ENCODE data around the gene MYCBPAP.

The MYCBPAP gene

DNA sequence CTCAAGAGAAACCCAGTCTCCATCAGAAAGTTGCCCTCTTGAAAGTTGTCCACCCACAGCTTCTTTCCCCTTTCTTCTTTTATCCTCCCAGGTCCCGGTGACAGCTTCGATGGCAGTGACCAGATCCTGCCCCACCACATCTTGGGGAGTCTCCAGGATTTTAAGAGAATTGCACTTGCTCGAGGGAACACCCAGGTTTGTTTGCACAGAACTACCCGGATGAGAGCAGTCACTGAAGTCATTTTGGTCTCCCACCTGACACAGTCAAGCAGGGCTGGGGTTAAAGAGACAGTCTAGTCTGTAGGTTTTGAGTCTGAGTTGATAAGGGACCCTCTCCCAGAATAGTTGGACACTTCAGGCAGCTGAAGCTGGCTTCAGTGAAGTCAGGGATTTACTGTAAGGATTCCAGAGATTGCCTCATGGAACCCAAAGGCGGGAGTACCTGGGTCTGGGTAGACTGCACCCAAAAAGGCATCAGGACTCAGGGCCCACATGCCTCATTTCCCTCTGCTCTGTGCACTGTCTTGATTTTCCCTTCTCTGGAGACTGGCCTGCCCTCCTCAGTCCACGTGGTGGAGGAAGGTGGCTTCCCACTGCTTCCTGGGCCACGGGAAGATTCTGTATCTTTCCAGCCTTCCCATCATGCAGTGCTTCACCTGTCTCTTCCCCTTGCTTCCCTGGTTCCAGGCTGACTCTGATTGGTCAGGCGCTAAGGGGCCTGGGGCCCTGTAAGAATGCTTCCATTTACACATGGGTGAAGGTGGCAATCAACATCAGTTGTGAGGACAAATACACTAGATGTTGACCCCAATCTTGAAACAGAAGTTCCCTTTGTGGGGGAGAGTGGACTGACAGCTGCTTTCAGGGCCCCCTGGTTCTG, 9.5 kb downstream of the MYCBPAP start:
- no peaks in the 10 kb centered on the region for H3K36me3 ChIP-seq (ENCODE audit: control insufficient read depth, insufficient read depth, low read length)
- no peaks in the 10 kb centered on the region for H3K9me3 ChIP-seq (ENCODE audit: control insufficient read depth, low read length)
- peaks cover 7% of the 10 kb centered on the region for H3K4me1 ChIP-seq (ENCODE audit: control insufficient read depth, insufficient read depth, low read length)
- H3K4me3 ChIP-seq (ENCODE audit: low read length): no peak overlapping the region
- no peaks in the 10 kb centered on the region for H3K27me3 ChIP-seq (ENCODE audit: control insufficient read depth, insufficient read depth, low read length)
- H3K9ac ChIP-seq (ENCODE audit: low read length): no peak overlapping the region

DNA sequence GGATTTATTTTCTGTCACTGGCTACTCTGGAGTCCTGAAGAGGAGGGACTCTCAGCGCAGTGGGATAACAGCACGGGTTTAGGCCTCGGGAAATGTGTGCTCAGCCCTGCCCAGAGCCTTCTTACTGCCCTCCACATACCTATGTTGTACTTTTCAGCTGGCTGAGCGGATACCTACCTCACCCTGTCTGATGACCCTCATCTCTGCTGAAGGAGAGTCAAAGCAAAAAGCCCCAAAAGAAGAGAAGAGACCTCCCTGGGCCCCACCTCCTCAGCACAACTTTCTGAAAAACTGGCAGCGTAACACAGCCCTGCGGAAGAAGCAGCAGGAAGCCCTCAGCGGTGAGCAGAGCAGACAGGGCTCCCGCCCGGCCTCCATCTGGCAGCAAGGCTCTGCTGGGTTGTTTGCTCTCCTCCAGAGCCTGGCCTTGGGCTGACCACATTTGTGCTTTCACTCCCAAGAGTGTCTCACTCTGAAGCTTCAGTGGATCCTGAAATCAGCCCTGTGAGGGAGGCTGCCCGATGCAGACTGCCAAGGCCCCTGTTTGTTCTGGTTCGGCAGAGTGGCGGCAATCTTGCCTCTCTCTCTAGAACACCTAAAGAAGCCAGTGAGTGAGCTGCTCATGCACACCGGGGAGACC, 10.3 kb downstream of the MYCBPAP start:
- no peak overlapping the region for H3K4me3 ChIP-seq (ENCODE audit: low read length)
- peaks cover 7% of the 10 kb centered on the region for H3K4me1 ChIP-seq (ENCODE audit: control insufficient read depth, insufficient read depth, low read length)
- H3K9ac ChIP-seq (ENCODE audit: low read length): no peak overlapping the region

DNA sequence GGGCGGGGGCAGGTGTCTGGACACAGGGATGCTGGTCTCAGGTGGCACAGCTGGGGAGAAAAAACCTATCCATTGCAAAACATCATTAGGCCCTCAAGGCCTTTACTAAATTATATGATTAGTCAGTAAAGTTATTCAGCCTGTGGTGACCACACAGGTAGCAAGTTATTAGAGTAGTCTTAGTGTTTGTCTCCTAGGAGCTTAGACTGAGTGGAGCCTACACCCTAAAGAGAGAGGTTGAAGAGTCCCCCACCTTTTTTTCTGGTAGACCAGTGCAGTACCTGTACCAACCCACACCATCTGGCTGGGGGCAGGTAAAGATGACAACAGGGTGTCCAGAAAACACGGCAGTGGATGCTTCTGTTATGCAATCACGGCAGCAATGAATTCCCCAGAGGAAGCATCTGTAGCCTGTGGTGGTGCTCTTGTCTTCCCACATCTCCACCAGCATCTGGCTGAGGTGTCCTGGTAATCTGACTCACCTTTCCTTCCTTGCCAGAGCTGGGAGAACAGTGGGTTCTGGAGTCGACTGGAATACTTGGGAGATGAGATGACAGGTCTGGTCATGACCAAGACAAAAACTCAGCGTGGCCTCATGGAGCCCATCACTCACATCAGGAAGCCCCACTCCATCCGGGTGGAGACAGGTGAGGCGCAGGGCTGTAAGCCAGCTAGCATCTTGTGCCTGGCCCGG, 11.0 kb downstream of the MYCBPAP start:
- Histone ChIP-seq H3K27me3 (ENCODE audit: control insufficient read depth, insufficient read depth, low read length) (no peaks in the 10 kb centered on the region), H3K4me1 (ENCODE audit: control insufficient read depth, insufficient read depth, low read length) (peaks cover 7% of the 10 kb centered on the region), H3K4me3 (ENCODE audit: low read length) (no peak overlapping the region), H3K9ac (ENCODE audit: low read length) (no peak overlapping the region), H3K36me3 (ENCODE audit: control insufficient read depth, insufficient read depth, low read length) (no peaks in the 10 kb centered on the region), H3K9me3 (ENCODE audit: control insufficient read depth, low read length) (no peaks in the 10 kb centered on the region)

More for the DNA sequence above, 10.3 kb downstream of the MYCBPAP start:
- H3K36me3 ChIP-seq (ENCODE audit: control insufficient read depth, insufficient read depth, low read length): no peaks in the 10 kb centered on the region
- no peaks in the 10 kb centered on the region for H3K9me3 ChIP-seq (ENCODE audit: control insufficient read depth, low read length)
- no peaks in the 10 kb centered on the region for H3K27me3 ChIP-seq (ENCODE audit: control insufficient read depth, insufficient read depth, low read length)

DNA sequence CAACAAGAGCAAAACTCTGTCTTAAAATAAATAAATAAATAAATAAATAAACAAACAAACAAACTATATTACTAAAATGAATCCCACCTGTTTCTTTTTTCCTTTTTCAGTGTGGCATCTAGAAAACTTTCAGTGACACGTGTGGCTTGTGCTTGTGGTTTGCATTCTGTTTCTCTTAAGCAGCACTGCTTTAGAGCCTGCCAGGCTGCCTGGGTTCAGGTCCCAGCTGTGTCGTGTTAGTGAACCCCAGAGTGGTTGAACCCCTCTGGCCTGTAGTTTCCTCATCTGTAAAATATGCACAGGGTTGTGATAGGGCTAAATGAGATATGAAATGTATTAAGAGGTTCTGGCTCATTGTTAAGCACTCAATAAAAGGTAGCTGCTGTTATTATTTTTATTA, 12.2 kb downstream of the MYCBPAP start:
- H3K4me3 ChIP-seq (ENCODE audit: low read length): no peak overlapping the region
- no peaks in the 10 kb centered on the region for H3K27me3 ChIP-seq (ENCODE audit: control insufficient read depth, insufficient read depth, low read length)
- H3K36me3 ChIP-seq (ENCODE audit: control insufficient read depth, insufficient read depth, low read length): no peaks in the 10 kb centered on the region
- no peaks in the 10 kb centered on the region for H3K9me3 ChIP-seq (ENCODE audit: control insufficient read depth, low read length)
- no peak overlapping the region for H3K9ac ChIP-seq (ENCODE audit: low read length)
- H3K4me1 ChIP-seq (ENCODE audit: control insufficient read depth, insufficient read depth, low read length): peaks cover 7% of the 10 kb centered on the region

DNA sequence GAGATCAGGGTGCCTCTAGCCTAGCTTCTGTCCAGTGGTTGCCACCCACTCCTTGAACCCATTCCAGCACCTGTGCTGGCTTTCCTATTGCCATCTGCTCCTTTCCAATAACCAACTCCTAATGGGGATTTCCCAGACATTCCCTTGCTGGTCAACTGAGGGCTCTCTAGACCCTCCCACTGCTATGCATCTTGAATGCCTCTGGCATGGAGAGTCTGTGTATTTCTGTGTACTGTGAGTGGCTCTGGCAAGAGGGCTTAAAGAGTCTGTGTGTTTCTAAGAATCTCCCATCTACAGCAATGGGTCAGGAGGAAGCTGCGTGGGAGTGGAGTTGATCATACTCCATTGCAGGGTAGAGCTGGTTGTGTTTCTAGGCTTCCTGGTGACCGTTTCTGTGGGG, 13.3 kb downstream of the MYCBPAP start:
- no peaks in the 10 kb centered on the region for H3K27me3 ChIP-seq (ENCODE audit: control insufficient read depth, insufficient read depth, low read length)

DNA sequence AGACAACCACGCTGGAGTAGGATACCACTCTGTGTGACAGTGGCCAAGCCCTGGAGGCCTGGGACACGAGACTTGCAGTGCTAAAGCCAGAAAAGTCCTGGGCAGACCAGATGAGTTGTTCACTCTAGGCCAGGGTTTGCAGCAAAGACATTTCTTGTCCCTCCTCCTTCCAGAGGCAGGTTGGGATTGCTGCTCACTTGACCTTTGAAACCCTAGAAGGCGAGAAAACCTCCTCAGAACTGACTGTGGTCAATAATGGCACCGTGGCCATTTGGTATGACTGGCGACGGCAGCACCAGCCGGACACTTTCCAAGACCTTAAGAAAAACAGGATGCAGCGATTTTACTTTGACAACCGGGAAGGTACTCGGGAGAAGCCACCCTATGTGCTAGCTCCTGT, 14.5 kb downstream of the MYCBPAP start:
- H3K36me3 ChIP-seq (ENCODE audit: control insufficient read depth, insufficient read depth, low read length): no peaks in the 10 kb centered on the region
- H3K4me1 ChIP-seq (ENCODE audit: control insufficient read depth, insufficient read depth, low read length): peaks cover 7% of the 10 kb centered on the region
- H3K4me3 ChIP-seq (ENCODE audit: low read length): no peak overlapping the region
- no peaks in the 10 kb centered on the region for H3K27me3 ChIP-seq (ENCODE audit: control insufficient read depth, insufficient read depth, low read length)
- H3K9me3 ChIP-seq (ENCODE audit: control insufficient read depth, low read length): no peaks in the 10 kb centered on the region
- no peak overlapping the region for H3K9ac ChIP-seq (ENCODE audit: low read length)

More for the DNA sequence above, 13.3 kb downstream of the MYCBPAP start:
- Histone ChIP-seq H3K4me3 (ENCODE audit: low read length) (no peak overlapping the region), H3K9ac (ENCODE audit: low read length) (no peak overlapping the region), H3K36me3 (ENCODE audit: control insufficient read depth, insufficient read depth, low read length) (no peaks in the 10 kb centered on the region), H3K4me1 (ENCODE audit: control insufficient read depth, insufficient read depth, low read length) (peaks cover 7% of the 10 kb centered on the region), H3K9me3 (ENCODE audit: control insufficient read depth, low read length) (no peaks in the 10 kb centered on the region)

DNA sequence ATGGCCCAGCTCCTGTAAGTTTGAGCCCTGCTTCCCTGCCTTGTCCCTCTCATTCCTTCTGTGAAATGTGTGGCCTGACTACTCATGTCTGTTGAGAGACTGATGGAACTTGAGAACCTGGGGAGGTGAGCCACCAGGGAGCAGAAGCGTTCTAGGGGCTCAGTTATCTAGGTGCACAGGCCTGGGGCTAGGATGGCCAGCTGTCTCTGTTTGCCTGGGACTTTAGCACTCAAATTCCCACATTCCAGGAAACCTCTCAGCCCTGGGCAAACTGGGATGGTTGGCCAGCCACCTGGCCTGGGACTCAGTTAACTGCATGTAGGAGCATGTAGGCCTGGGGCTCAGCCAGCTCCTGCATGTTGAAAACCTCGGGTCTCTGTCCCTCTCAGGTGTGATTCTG, 15.0 kb downstream of the MYCBPAP start:
- peaks cover 7% of the 10 kb centered on the region for H3K4me1 ChIP-seq (ENCODE audit: control insufficient read depth, insufficient read depth, low read length)
- no peak overlapping the region for H3K4me3 ChIP-seq (ENCODE audit: low read length)
- no peaks in the 10 kb centered on the region for H3K36me3 ChIP-seq (ENCODE audit: control insufficient read depth, insufficient read depth, low read length)
- H3K9ac ChIP-seq (ENCODE audit: low read length): no peak overlapping the region
- no peaks in the 10 kb centered on the region for H3K27me3 ChIP-seq (ENCODE audit: control insufficient read depth, insufficient read depth, low read length)
- H3K9me3 ChIP-seq (ENCODE audit: control insufficient read depth, low read length): no peaks in the 10 kb centered on the region

DNA sequence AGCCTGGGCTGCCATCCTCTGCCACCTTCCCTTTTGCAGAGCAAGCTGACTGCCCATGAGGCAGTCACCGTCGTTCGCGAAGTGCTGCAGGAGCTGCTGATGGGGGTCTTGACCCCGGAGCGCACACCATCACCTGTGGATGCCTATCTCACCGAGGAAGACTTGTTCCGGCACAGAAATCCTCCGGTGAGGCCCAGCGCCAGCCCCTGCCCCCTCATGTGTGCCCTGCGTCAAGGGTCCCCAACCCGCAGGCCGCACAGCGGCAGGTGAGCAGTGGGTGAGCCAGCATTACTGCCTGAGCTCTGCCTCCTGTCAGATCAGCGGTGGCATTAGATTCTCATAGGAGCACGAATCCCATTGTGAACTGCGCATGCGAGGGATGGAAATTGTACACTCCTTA, 16.6 kb downstream of the MYCBPAP start:
- no peaks in the 10 kb centered on the region for H3K9me3 ChIP-seq (ENCODE audit: control insufficient read depth, low read length)
- H3K4me3 ChIP-seq (ENCODE audit: low read length): no peak overlapping the region
- H3K4me1 ChIP-seq (ENCODE audit: control insufficient read depth, insufficient read depth, low read length): no peaks in the 10 kb centered on the region
- H3K36me3 ChIP-seq (ENCODE audit: control insufficient read depth, insufficient read depth, low read length): no peaks in the 10 kb centered on the region
- no peak overlapping the region for H3K9ac ChIP-seq (ENCODE audit: low read length)
- H3K27me3 ChIP-seq (ENCODE audit: control insufficient read depth, insufficient read depth, low read length): no peaks in the 10 kb centered on the region

DNA sequence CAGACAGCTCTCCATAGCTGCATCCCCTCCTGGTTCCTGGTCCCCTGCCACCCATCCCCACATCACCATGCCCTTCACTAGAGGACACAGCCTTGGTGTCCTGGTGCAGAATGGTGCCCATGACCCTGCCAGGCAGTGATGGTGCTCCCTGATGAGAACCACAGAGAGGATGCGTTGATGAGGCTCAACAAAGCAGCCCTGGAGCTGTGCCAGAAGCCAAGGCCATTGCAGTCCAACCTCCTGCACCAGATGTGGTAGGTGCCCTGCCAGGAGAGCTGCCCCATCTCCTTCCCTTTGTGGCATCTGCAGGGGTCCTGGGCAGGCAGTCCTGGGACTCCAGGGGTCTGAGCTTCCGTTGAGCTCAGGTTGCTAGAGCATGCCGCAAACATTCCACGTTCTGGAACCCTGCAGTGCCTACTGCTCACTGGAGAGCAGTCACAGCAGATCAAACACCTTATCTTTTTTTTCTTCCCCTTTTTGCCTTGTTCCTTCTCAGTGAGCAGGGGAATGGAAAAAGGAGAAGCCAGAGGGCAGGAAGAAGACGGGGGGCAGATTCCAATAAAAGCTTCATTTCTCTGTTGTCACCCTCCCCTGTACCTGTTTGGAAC, 19.0 kb downstream of the MYCBPAP start:
- no peaks in the 10 kb centered on the region for H3K9me3 ChIP-seq (ENCODE audit: control insufficient read depth, low read length)
- H3K36me3 ChIP-seq (ENCODE audit: control insufficient read depth, insufficient read depth, low read length): no peaks in the 10 kb centered on the region

DNA sequence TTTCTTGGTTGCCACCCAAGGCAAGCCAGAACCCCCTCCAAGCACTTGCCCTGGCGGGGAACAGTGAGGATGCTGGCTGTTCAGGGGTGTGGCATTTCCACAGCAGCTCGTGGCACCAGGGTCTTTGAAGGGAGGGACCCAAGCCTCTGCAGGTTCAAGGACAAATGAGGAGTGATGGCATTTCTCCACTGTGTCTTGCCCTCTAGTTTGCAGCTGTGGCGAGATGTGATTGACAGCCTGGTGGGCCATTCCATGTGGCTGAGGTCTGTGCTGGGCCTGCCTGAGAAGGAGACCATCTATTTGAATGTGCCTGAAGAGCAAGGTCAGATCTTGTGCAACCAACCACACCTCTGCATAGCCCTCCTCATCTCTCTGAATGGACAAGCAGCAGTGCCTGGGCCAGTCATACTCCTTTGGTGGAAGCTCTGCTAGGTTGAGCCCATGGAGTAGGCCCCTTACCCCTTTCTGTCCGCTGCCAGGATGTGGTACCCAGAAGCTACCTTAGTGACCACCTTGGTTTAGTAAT, 19.8 kb downstream of the MYCBPAP start:
- no peaks in the 10 kb centered on the region for H3K9me3 ChIP-seq (ENCODE audit: control insufficient read depth, low read length)
- peaks cover 15% of the 10 kb centered on the region for H3K4me1 ChIP-seq (ENCODE audit: control insufficient read depth, insufficient read depth, low read length)
- no peaks in the 10 kb centered on the region for H3K36me3 ChIP-seq (ENCODE audit: control insufficient read depth, insufficient read depth, low read length)
- no peak overlapping the region for H3K4me3 ChIP-seq (ENCODE audit: low read length)
- peaks cover 9% of the 10 kb centered on the region for H3K27me3 ChIP-seq (ENCODE audit: control insufficient read depth, insufficient read depth, low read length)
- no peak overlapping the region for H3K9ac ChIP-seq (ENCODE audit: low read length)

More for the DNA sequence above, 19.0 kb downstream of the MYCBPAP start:
- no peak overlapping the region for H3K4me3 ChIP-seq (ENCODE audit: low read length)
- peaks cover 13% of the 10 kb centered on the region for H3K4me1 ChIP-seq (ENCODE audit: control insufficient read depth, insufficient read depth, low read length)
- H3K27me3 ChIP-seq (ENCODE audit: control insufficient read depth, insufficient read depth, low read length): peaks cover 2% of the 10 kb centered on the region
- H3K9ac ChIP-seq (ENCODE audit: low read length): no peak overlapping the region

DNA sequence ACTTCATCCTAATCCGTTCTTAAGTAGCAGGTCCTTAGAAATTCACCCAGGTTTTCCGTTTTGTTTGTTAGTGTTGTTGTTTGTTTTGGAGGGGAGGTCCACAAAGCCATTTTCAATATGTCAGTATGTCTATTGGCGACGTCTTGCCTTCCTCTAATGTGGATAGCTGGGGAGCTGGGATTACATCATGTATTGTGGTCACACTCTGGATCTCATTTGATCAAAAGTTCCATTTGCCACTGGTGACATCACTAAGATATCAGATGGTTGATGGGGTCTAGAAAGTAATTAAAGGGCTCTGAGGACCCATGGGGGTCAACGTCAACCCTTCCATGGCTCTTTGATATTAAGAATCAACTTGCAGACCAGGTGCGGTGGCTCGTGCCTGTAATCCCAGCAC, 21.6 kb downstream of the MYCBPAP start:
- no peak overlapping the region for H3K9ac ChIP-seq (ENCODE audit: low read length)
- H3K4me1 ChIP-seq (ENCODE audit: control insufficient read depth, insufficient read depth, low read length): peaks cover 23% of the 10 kb centered on the region
- no peak overlapping the region for H3K4me3 ChIP-seq (ENCODE audit: low read length)
- no peaks in the 10 kb centered on the region for H3K36me3 ChIP-seq (ENCODE audit: control insufficient read depth, insufficient read depth, low read length)
- H3K27me3 ChIP-seq (ENCODE audit: control insufficient read depth, insufficient read depth, low read length): peaks cover 9% of the 10 kb centered on the region
- H3K9me3 ChIP-seq (ENCODE audit: control insufficient read depth, low read length): no peaks in the 10 kb centered on the region

Measured in mucosa of stomach (tissue), 1 donor.